Measurements from ENCODE around the gene CCNL2. TPM values are rescaled to one million over a fixed set of nuclear protein-coding genes. Genes with fewer than 3 reads are reported as not detected.

CCNL2 gene
- total and polyA plus RNA-seq, 9 donors: 71.1 to 245 (median 196) TPM

DNA sequence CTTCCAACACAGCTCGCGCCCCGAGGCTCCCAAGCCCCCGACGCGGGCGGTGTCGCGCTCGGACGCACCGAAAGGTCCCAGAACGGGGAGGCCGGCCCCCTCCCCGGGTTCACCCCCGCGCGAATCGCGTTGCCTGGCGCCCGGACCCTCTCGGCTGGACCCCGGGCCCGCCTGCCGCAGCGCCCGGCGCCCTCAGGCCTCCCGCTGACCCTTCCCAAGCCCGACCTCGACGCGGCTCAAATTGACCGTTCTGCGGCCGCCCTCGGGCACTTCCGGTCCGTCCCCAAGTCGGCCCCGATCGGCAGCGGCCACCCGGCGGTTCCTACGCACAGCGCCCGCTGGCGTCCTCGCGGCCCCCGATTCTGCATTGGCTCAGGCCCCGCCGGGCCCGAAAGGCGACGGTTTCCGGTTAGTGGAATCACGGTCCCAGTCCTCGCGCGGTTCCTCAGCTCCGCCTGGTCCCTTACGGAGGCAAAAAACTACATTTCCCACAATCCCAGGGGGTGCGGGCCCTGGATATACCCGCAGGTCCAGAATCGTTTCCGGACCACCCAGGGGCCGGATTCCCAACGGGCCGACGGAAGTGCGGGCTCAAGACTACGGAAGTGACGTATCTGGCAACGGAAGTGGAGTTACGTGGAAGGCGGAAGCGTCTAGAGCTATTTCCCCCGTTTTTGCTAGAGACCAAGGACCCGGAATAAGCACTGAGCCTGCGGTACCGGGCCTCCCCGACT lies 24.0 kb downstream of the CCNL2 start, which contains the start of gene AURKAIP1:
Gene AURKAIP1, minus strand, starts transcription at position 279 of the 734 bp plus-strand sequence. CDS start 451 bp downstream, outside the sequence.
- DNase-seq: peak; percentile 97 to 99 (median 98)
- H3K27ac ChIP-seq: peak within 1 kb of the TSS; percentile 87 to 88
- 1% methylated on average over 65 to 85 of the region's 85 CpGs for WGBS, 3 donors
- peak; percentile 32 for TF ChIP-seq POLR2A (IDR thresholded peaks at IDR 0.05)
- TF ChIP-seq, protein P1, sequence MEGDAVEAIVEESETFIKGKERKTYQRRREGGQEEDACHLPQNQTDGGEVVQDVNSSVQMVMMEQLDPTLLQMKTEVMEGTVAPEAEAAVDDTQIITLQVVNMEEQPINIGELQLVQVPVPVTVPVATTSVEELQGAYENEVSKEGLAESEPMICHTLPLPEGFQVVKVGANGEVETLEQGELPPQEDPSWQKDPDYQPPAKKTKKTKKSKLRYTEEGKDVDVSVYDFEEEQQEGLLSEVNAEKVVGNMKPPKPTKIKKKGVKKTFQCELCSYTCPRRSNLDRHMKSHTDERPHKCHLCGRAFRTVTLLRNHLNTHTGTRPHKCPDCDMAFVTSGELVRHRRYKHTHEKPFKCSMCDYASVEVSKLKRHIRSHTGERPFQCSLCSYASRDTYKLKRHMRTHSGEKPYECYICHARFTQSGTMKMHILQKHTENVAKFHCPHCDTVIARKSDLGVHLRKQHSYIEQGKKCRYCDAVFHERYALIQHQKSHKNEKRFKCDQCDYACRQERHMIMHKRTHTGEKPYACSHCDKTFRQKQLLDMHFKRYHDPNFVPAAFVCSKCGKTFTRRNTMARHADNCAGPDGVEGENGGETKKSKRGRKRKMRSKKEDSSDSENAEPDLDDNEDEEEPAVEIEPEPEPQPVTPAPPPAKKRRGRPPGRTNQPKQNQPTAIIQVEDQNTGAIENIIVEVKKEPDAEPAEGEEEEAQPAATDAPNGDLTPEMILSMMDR (IDR thresholded peaks at IDR 0.05): peak in 2 of 3 donors; percentile 51 to 63
- peak; percentile 87 for TF ChIP-seq EP300 (IDR thresholded peaks at IDR 0.05)
- H3K4me3 ChIP-seq: peak within 1 kb of the TSS; percentile 100
- H3K36me3 ChIP-seq: no peaks in the 10 kb centered on the region
- H3K9me3 ChIP-seq: no peaks in the 10 kb centered on the region
- H3K4me1 ChIP-seq (ENCODE audit: insufficient read depth): peaks cover 7% of the 10 kb centered on the region
- no peaks in the 10 kb centered on the region for H3K27me3 ChIP-seq
- intact Hi-C loops (cut with DNase I): loop anchor here in 2 of 4 donors (10.0 kb wide), 2 partner anchors 130 to 260 kb away; partner anchors contain the start of gene C1orf159 (in 1 of the 2)

DNA sequence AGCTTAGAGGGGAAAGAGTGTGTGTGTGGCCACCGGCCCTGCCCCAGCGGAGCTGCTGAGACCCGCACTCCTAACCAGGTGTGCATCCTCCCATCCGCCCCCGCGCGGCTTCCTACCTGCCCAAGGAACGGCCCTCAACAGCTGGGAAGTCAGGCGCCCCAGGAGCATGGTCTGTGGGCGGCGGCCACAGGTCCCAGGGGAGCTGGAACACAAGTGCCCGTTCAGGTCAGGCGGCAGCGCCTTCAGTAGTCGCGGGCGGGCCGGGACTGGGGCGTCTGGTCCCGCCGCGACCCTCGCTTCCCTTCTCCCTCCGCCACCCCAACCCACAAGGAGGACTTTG lies 24.6 kb downstream of the CCNL2 start:
- Histone ChIP-seq H3K36me3 (no peaks in the 10 kb centered on the region), H3K4me1 (ENCODE audit: insufficient read depth) (peaks cover 7% of the 10 kb centered on the region), H3K27me3 (no peaks in the 10 kb centered on the region), H3K9me3 (no peaks in the 10 kb centered on the region), H3K4me3 (peak overlapping the region; percentile 100), H3K27ac (peak overlapping the region; percentile 87 to 88)
- DNase-seq: peak in 2 of 5 donors; percentile 28 to 65
- 0 to 1% (median 1%) methylated on average over 22 to 24 of the region's 24 CpGs for WGBS, 3 donors
- TF ChIP-seq POLR2A (IDR thresholded peaks at IDR 0.05): no peak
- TF ChIP-seq, protein P1 (IDR thresholded peaks at IDR 0.05): no peak
- TF ChIP-seq EP300 (IDR thresholded peaks at IDR 0.05): no peak
- intact Hi-C loops (cut with DNase I): loop anchor here in 2 of 4 donors (10.0 kb wide), 2 partner anchors 130 to 260 kb away; partner anchors contain the start of gene C1orf159 (in 1 of the 2)

DNA sequence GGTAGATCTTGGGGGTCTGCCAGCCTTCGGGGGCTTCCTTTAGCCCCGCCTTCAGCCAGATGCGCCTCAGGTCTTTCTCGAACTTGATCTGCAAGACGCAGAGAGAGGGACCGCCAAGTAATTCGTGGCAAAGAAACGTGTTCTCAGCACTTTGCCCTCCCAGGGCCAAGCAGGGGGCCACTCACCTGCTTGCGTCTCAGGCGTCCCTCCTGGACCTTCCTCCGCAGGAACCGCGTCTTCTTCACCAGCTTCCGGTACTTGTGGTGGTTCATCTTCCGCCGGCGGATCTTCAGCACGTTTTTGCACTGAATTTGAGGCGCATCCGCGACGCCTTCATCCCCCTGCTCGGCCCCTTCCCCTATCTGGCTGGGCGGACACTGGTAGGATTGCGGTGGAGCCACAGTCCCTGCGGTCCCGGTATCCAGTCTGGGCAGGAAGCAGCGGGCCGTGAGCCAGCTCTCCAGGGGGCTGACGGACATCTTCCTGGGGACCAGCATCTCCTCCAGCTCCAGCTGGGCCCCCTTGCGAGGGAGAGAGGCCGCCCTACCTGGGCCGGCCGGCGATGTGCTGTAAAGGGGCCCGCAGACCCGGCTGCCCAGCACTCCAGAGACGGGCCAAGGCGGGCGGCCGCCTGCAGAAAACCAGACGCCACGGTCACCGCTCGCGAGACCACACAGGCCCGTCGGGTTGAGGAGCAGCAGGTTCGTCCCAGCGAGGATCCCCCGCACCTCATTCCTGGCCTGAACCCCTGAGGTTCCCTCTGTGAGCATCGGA lies 25.1 kb downstream of the CCNL2 start:
- Histone ChIP-seq H3K27me3 (no peaks in the 10 kb centered on the region), H3K4me1 (ENCODE audit: insufficient read depth) (peaks cover 7% of the 10 kb centered on the region), H3K36me3 (no peaks in the 10 kb centered on the region), H3K4me3 (peak overlapping the region; percentile 100), H3K9me3 (no peaks in the 10 kb centered on the region), H3K27ac (peak overlapping the region in 1 of 2 donors; percentile 88)
- DNase-seq: peak in 4 of 5 donors; percentile 35 to 64 (median 58)
- TF ChIP-seq POLR2A (IDR thresholded peaks at IDR 0.05): no peak
- TF ChIP-seq EP300 (IDR thresholded peaks at IDR 0.05): no peak
- TF ChIP-seq, protein P1 (IDR thresholded peaks at IDR 0.05): no peak
- 43 to 45% (median 45%) methylated on average over 51 to 52 of the region's 52 CpGs for WGBS, 3 donors
- intact Hi-C loops (cut with DNase I): loop anchor here in 2 of 4 donors (10.0 kb wide), 2 partner anchors 131 to 259 kb away; partner anchors contain the start of gene C1orf159 (in 1 of the 2)

All from ovary (tissue), 9 donors.